Cardiac fibroblast (primary cell): ENCODE measurements around the gene RSF1.

Experiments used
- DNase-seq, 2 donors: peaks; one replicate each; pipeline versions ENCODE4 v3.0.0 to v3.0.0-alpha.2; 2010; ENCODE audit warnings: low read depth in 2 of 2
- H3K4me3 ChIP-seq, 2 donors: replicated peaks in 1 of 2; 1 replicate in 1 of 2; 2 replicates in 1 of 2; pipeline ENCODE4 v1.5.1; 2011; ENCODE audit warnings: low read depth in 2 of 2, low read length in 2 of 2, mild to moderate bottlenecking in 2 of 2, moderate library complexity in 1 of 2
- CTCF ChIP-seq: IDR thresholded peaks from one replicate; pipeline ENCODE4 v1.5.1; 2011; ENCODE audit warnings: low read depth, mild to moderate bottlenecking, low read length, inconsistent platforms

Gene RSF1

GRCh38 chr11:77789061-77789730 lies 31.3 kb downstream of the RSF1 start:
- no peak for TF ChIP-seq CTCF
- H3K4me3 ChIP-seq, result no peak overlapping the region
- no peak for DNase-seq

GRCh38 chr11:77784572-77784971 lies 36.0 kb downstream of the RSF1 start:
- no peak for DNase-seq
- no peak overlapping the region for H3K4me3 ChIP-seq
- no peak for TF ChIP-seq CTCF

GRCh38 chr11:77783025-77783424 lies 37.5 kb downstream of the RSF1 start:
- H3K4me3 ChIP-seq, result no peak overlapping the region
- no peak for DNase-seq
- no peak for TF ChIP-seq CTCF

GRCh38 chr11:77779935-77780334 lies 40.6 kb downstream of the RSF1 start:
- no peak overlapping the region for H3K4me3 ChIP-seq
- no peak for TF ChIP-seq CTCF
- DNase-seq, result peak; percentile 47 to 66

- no peak for TF ChIP-seq CTCF
- no peak overlapping the region for H3K4me3 ChIP-seq
- DNase-seq, result no peak
These were observed 42.0 kb downstream of the RSF1 start for GRCh38 chr11:77778549-77778948.

GRCh38 chr11:77778118-77778517 lies 42.4 kb downstream of the RSF1 start:
- no peak for TF ChIP-seq CTCF
- no peak for DNase-seq
- H3K4me3 ChIP-seq, result no peak overlapping the region

- H3K4me3 ChIP-seq, result no peak overlapping the region
- peak; percentile 19 to 34 for DNase-seq
- TF ChIP-seq CTCF, result peak; percentile 22
These were observed 44.1 kb downstream of the RSF1 start for GRCh38 chr11:77776455-77776854.
